HCT116 (cell line): ENCODE data around the gene GGT6.

ENCODE experiments used
- EZH2phosphoT487 ChIP-seq: fragments of 200-600 bp; IDR thresholded peaks from 2 replicates; pipeline ENCODE4 v1.6.1; 2018; ENCODE audit warnings: antibody characterized with exemption, borderline replicate concordance
- JUND ChIP-seq: IDR thresholded peaks from 2 replicates; pipeline ENCODE4 v1.6.1; 2012
- POLR2A ChIP-seq: IDR thresholded peaks from 2 replicates; pipeline ENCODE4 v1.7.0; 2011; ENCODE audit warnings: borderline replicate concordance; ENCODE audit not compliant: insufficient read depth, insufficient read length; ENCODE audit errors: extremely low read depth
- POLR2AphosphoS5 ChIP-seq: IDR thresholded peaks from 2 replicates; pipeline ENCODE4 v1.6.1; 2011; ENCODE audit warnings: mild to moderate bottlenecking, low read depth, low read length, moderate library complexity
- RAD21 ChIP-seq: IDR thresholded peaks from 2 replicates; pipeline ENCODE4 v1.6.1; 2012; ENCODE audit warnings: low read depth, mild to moderate bottlenecking
- SIN3A ChIP-seq: IDR thresholded peaks from 2 replicates; pipeline ENCODE4 v1.6.1; 2012; ENCODE audit warnings: low read depth
- SRF ChIP-seq: IDR thresholded peaks from 2 replicates; pipeline ENCODE4 v1.6.1; 2012; ENCODE audit warnings: low read depth
- ZFX ChIP-seq: fragments of 450-650 bp; IDR thresholded peaks from 2 replicates; pipeline ENCODE4 v1.6.1; 2017
- ZNF274 ChIP-seq: fragments of 200-500 bp; sonication (Bioruptor generic); IDR thresholded peaks from 2 replicates; pipeline ENCODE4 v1.6.1; 2014; ENCODE audit warnings: mild to moderate bottlenecking, low read depth, low read length, inconsistent platforms
- TF ChIP-seq, protein P1 (sequence below), 3 experiments: fragments of 200-600 bp in 1 of 3; sonication (generic) in 1 of 3; IDR thresholded peaks in 2 of 3; conservative IDR thresholded peaks in 1 of 3; 2 replicates each; pipeline ENCODE4 v1.5.1; 2012 to 2017; ENCODE audit warnings: low read depth in 2 of 3, low read length in 2 of 3, antibody characterized with exemption in 1 of 3, borderline replicate concordance in 1 of 3, control low read depth in 1 of 3, mild to moderate bottlenecking in 1 of 3, mixed read lengths in 1 of 3, mixed run types in 1 of 3, moderate library complexity in 1 of 3; ENCODE audit not compliant: insufficient read depth in 1 of 3
- TF ChIP-seq, protein P2 (sequence below): IDR thresholded peaks from 2 replicates; pipeline ENCODE4 v1.6.1; 2012
- TF ChIP-seq, protein P3 (sequence below): IDR thresholded peaks from 2 replicates; pipeline ENCODE4 v1.6.1; 2011; ENCODE audit warnings: mild to moderate bottlenecking, low read length, moderate library complexity; ENCODE audit not compliant: insufficient replicate concordance; ENCODE audit errors: extremely low read depth
- TF ChIP-seq, protein P4 (sequence below): IDR thresholded peaks from 2 replicates; pipeline ENCODE4 v1.6.1; 2012
- TF ChIP-seq, protein P5 (sequence below): IDR thresholded peaks from 2 replicates; pipeline ENCODE4 v1.6.1; 2012; ENCODE audit warnings: low read depth

DNA sequence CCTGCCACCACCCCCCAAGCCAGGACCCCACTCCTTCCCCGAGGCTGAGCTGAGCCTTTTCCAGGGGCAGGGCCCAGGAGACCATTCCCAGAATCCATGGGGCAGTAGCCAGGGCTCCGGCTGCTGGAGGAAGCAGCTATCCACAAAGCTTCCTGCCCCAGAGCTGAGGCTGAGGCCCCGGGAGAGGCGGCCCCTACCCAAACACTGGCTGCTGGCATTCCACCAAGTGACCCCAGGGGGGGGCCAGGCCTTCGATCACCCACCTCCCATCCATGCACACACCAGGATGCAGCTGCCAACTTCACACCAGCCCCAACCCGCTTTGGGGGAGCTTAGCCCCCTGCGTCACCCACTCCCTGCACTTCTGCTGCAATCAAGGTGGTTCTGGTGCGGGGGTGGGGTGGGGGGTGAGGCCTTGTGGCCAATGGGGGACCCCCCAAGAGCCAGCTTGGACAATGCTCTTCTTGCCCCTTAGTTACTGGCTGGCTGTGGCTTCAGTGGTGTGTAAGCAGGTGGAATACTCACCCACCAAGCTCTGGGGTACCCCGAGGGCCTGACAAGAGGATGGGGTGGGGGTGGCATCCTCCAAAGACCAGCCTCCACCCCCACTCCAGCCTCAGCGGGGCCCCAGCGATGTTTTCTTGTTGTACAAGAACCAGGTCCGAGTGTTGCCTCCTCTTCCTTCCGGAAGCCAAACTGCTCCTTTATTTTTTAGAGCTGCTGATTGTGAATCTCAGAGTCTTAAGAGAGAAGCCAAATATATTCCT, 22.0 kb downstream of the GGT6 start:
- TF ChIP-seq, protein P1, sequence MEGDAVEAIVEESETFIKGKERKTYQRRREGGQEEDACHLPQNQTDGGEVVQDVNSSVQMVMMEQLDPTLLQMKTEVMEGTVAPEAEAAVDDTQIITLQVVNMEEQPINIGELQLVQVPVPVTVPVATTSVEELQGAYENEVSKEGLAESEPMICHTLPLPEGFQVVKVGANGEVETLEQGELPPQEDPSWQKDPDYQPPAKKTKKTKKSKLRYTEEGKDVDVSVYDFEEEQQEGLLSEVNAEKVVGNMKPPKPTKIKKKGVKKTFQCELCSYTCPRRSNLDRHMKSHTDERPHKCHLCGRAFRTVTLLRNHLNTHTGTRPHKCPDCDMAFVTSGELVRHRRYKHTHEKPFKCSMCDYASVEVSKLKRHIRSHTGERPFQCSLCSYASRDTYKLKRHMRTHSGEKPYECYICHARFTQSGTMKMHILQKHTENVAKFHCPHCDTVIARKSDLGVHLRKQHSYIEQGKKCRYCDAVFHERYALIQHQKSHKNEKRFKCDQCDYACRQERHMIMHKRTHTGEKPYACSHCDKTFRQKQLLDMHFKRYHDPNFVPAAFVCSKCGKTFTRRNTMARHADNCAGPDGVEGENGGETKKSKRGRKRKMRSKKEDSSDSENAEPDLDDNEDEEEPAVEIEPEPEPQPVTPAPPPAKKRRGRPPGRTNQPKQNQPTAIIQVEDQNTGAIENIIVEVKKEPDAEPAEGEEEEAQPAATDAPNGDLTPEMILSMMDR (IDR thresholded peaks at IDR 0.05 in 2 of 3, conservative IDR thresholded peaks at IDR 0.05 in 1 of 3; ENCODE audit: borderline replicate concordance in 1 of 3, insufficient read depth in 1 of 3, low read depth in 2 of 3, low read length in 2 of 3): no peak
- TF ChIP-seq SRF (no peak), EZH2phosphoT487 (no peak), SIN3A (no peak), RAD21 (no peak), POLR2AphosphoS5 (no peak), ZNF274 (no peak), ZFX (no peak), POLR2A (no peak), JUND (no peak)
- TF ChIP-seq, protein P2, sequence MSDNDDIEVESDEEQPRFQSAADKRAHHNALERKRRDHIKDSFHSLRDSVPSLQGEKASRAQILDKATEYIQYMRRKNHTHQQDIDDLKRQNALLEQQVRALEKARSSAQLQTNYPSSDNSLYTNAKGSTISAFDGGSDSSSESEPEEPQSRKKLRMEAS: no peak
- TF ChIP-seq, protein P3, sequence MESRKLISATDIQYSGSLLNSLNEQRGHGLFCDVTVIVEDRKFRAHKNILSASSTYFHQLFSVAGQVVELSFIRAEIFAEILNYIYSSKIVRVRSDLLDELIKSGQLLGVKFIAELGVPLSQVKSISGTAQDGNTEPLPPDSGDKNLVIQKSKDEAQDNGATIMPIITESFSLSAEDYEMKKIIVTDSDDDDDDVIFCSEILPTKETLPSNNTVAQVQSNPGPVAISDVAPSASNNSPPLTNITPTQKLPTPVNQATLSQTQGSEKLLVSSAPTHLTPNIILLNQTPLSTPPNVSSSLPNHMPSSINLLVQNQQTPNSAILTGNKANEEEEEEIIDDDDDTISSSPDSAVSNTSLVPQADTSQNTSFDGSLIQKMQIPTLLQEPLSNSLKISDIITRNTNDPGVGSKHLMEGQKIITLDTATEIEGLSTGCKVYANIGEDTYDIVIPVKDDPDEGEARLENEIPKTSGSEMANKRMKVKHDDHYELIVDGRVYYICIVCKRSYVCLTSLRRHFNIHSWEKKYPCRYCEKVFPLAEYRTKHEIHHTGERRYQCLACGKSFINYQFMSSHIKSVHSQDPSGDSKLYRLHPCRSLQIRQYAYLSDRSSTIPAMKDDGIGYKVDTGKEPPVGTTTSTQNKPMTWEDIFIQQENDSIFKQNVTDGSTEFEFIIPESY: no peak
- TF ChIP-seq, protein P4, sequence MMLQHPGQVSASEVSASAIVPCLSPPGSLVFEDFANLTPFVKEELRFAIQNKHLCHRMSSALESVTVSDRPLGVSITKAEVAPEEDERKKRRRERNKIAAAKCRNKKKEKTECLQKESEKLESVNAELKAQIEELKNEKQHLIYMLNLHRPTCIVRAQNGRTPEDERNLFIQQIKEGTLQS: no peak
- TF ChIP-seq, protein P5, sequence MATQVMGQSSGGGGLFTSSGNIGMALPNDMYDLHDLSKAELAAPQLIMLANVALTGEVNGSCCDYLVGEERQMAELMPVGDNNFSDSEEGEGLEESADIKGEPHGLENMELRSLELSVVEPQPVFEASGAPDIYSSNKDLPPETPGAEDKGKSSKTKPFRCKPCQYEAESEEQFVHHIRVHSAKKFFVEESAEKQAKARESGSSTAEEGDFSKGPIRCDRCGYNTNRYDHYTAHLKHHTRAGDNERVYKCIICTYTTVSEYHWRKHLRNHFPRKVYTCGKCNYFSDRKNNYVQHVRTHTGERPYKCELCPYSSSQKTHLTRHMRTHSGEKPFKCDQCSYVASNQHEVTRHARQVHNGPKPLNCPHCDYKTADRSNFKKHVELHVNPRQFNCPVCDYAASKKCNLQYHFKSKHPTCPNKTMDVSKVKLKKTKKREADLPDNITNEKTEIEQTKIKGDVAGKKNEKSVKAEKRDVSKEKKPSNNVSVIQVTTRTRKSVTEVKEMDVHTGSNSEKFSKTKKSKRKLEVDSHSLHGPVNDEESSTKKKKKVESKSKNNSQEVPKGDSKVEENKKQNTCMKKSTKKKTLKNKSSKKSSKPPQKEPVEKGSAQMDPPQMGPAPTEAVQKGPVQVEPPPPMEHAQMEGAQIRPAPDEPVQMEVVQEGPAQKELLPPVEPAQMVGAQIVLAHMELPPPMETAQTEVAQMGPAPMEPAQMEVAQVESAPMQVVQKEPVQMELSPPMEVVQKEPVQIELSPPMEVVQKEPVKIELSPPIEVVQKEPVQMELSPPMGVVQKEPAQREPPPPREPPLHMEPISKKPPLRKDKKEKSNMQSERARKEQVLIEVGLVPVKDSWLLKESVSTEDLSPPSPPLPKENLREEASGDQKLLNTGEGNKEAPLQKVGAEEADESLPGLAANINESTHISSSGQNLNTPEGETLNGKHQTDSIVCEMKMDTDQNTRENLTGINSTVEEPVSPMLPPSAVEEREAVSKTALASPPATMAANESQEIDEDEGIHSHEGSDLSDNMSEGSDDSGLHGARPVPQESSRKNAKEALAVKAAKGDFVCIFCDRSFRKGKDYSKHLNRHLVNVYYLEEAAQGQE: no peak
